LNCAP (cell line): ENCODE measurements around the gene SLC2A4RG.

ENCODE experiments used
- CTCF ChIP-seq: fragments of 450-650 bp; IDR thresholded peaks from 2 replicates; pipeline ENCODE4 v1.5.1; 2017; ENCODE audit warnings: mild to moderate bottlenecking

SLC2A4RG gene

GRCh38 chr20:63791497-63792156 lies 52.1 kb downstream of the SLC2A4RG start:
- no peak for TF ChIP-seq CTCF

GRCh38 chr20:63792866-63793265 lies 53.3 kb downstream of the SLC2A4RG start:
- no peak for TF ChIP-seq CTCF
